Fibroblast of skin of left biceps (primary cell): Measurements from ENCODE around the gene NECTIN3.
A peak's percentile ranks its signal among the peaks of the same experiment; 100 is the strongest.

Source experiments
- DNase-seq, 2 experiments: peaks; one replicate each; pipeline ENCODE4 v3.0.0-alpha.2; 2013; ENCODE audit warnings: low read depth in 2 of 2

Gene NECTIN3

GRCh38 chr3:111084911-111085310 lies 13.3 kb downstream of the NECTIN3 start:
- no peak for DNase-seq

- DNase-seq = no peak
These were observed 16.4 kb downstream of the NECTIN3 start for GRCh38 chr3:111087924-111088469.

GRCh38 chr3:111096487-111097209 lies 25.0 kb downstream of the NECTIN3 start:
- DNase-seq = no peak

GRCh38 chr3:111103807-111104206 lies 32.2 kb downstream of the NECTIN3 start:
- no peak for DNase-seq

- DNase-seq = no peak
These were observed 35.5 kb downstream of the NECTIN3 start for GRCh38 chr3:111106993-111107661.

GRCh38 chr3:111107662-111108035 lies 36.0 kb downstream of the NECTIN3 start:
- no peak for DNase-seq

- DNase-seq = no peak
These were observed 41.3 kb downstream of the NECTIN3 start for GRCh38 chr3:111112913-111113312.

- no peak for DNase-seq
These were observed 57.3 kb downstream of the NECTIN3 start for GRCh38 chr3:111128884-111129283.

GRCh38 chr3:111130827-111131226 lies 59.2 kb downstream of the NECTIN3 start:
- DNase-seq = no peak

- no peak for DNase-seq
These were observed 62.7 kb downstream of the NECTIN3 start for GRCh38 chr3:111134302-111134701.

GRCh38 chr3:111151438-111151837 lies 79.8 kb downstream of the NECTIN3 start:
- DNase-seq = peak; percentile 44 to 46

- peak; percentile 21 to 28 for DNase-seq
These were observed 80.9 kb downstream of the NECTIN3 start for GRCh38 chr3:111152496-111152895.

GRCh38 chr3:111156517-111156916 lies 84.9 kb downstream of the NECTIN3 start:
- no peak for DNase-seq

- DNase-seq = no peak
These were observed 87.8 kb downstream of the NECTIN3 start for GRCh38 chr3:111159391-111159790.

GRCh38 chr3:111164621-111165020 lies 93.0 kb downstream of the NECTIN3 start:
- no peak for DNase-seq

GRCh38 chr3:111165411-111165810 lies 93.8 kb downstream of the NECTIN3 start:
- DNase-seq = no peak

- peak; percentile 8 to 10 for DNase-seq
These were observed 101.8 kb downstream of the NECTIN3 start for GRCh38 chr3:111173328-111173900.

- DNase-seq = no peak
These were observed 102.3 kb downstream of the NECTIN3 start for GRCh38 chr3:111173906-111174305.

GRCh38 chr3:111190518-111190917 lies 118.9 kb downstream of the NECTIN3 start:
- no peak for DNase-seq

GRCh38 chr3:111193472-111193871 lies 121.9 kb downstream of the NECTIN3 start:
- DNase-seq = no peak

GRCh38 chr3:111194048-111194447 lies 122.4 kb downstream of the NECTIN3 start:
- no peak for DNase-seq

GRCh38 chr3:111197485-111197884 lies 125.9 kb downstream of the NECTIN3 start:
- DNase-seq = no peak

- DNase-seq = no peak
These were observed 128.4 kb downstream of the NECTIN3 start for GRCh38 chr3:111200027-111200426.
